SU-DHL-6 (cell line): ENCODE measurements around the gene FKBP2.

Experiments
- CTCF ChIP-seq: fragments of 200-600 bp; sonication (generic); IDR thresholded peaks from one replicate; pipeline ENCODE4 v1.5.1; 2017; ENCODE audit warnings: antibody characterized with exemption, mild to moderate bottlenecking, low read length, moderate library complexity; ENCODE audit not compliant: insufficient read depth, poor library complexity, severe bottlenecking
- EZH2phosphoT487 ChIP-seq: fragments of 200-600 bp; sonication (generic), shearing (Covaris generic); conservative IDR thresholded peaks from 2 replicates; pipeline ENCODE4 v1.6.1; 2018; ENCODE audit warnings: mild to moderate bottlenecking, antibody characterized with exemption, low read length, moderate library complexity, mixed read lengths

GRCh38 chr11:64287676-64288352 is 46.9 kb downstream of the FKBP2 start:
- TF ChIP-seq CTCF (no peak), EZH2phosphoT487 (no peak)
